A549 treated with CpdA at 1 μM for 4 hours (cell line): ENCODE measurements around the gene CHRNE. TPM values are rescaled to one million over a fixed set of nuclear protein-coding genes. Genes with fewer than 3 reads are reported as not detected.

Experiments
- total RNA-seq: library from RNA; stranded (reverse); fragments of 200-300 nt; extraction: Qiagen RNA extraction; gene quantifications from 5 replicates; pipeline ENCODE4 v1.2.3, GENCODE V29; 2022; ENCODE audit warnings: low read depth

The CHRNE gene
- total RNA-seq, result 0.06 to 0.17 TPM (median 0.13 TPM) in 4 of 5 replicates, not detected in the other

GRCh38 chr17:4903051-4903818 is at the start of gene CHRNE:
Gene CHRNE, minus strand, starts transcription at chr17:4903098. Its CDS starts 35 bp downstream, at chr17:4903063.

DNA sequence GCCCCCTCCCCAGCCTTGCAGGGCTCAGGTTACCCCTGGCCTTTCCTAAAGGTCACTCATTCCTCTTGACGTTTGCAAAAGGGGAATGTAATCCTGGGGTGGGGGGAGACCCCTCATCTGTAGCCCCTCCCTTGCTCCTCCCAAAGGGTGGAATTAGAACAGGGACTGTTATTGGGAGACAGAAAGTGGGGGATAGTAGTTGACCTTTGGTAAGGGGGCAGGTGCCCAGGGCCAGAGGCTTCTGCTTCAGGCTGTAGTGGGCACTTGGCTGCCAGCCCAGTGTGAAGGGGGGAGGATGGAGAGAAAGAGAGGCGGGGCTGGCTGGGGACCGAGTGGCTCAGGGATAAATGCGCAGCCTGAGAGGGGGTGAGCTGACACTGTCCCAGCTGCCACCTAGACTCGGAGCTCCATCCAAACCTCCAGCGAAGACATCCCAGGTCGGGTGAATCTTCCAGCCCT is 47.9 kb upstream of the CHRNE start, which contains the start of gene ENO3:
Gene ENO3, plus strand, starts transcription at position 374 of the 459 bp plus-strand sequence. CDS start 711 bp downstream, outside the sequence.

DNA sequence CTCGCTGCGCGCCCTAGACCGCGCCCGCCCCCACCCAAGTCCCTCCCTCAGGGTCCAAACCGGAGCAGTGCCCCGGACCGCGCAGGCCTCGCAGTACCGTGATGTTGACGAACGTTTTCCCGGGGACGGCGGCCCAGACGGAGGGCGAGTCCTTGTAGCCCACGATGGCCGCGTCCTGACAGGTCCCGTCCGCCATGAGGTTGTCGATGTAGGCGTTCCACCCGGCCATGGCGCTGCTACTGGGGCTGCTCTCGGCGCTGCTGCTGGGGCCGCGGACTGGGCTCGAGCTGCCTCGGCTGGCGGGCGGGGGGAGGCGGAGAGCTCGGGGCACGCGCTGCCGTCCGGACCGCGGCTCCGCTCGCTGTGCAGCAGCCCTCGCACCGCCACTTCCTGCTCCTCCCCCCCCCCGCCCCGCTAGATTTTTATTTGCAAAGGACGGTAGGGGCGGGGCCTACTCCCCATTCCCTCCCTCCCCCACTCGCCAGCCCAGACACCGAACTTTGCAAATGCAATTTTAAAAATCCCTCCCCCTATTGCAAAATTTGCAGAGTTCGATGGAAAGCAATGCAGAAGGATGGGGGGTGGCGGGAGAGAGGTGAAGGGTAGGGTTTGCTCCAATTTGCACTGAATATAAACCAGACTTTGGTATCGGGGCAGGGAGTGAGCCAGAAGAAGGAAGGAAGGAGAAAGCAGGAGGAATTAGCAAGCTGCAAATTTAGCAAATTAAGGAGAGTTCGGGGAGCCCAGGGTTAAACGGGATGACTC is 45.5 kb upstream of the CHRNE start, which contains the start of gene PFN1:
Gene PFN1, minus strand, starts transcription at position 365 of the 765 bp plus-strand sequence. Its CDS starts 136 bp downstream, at position 229.

DNA sequence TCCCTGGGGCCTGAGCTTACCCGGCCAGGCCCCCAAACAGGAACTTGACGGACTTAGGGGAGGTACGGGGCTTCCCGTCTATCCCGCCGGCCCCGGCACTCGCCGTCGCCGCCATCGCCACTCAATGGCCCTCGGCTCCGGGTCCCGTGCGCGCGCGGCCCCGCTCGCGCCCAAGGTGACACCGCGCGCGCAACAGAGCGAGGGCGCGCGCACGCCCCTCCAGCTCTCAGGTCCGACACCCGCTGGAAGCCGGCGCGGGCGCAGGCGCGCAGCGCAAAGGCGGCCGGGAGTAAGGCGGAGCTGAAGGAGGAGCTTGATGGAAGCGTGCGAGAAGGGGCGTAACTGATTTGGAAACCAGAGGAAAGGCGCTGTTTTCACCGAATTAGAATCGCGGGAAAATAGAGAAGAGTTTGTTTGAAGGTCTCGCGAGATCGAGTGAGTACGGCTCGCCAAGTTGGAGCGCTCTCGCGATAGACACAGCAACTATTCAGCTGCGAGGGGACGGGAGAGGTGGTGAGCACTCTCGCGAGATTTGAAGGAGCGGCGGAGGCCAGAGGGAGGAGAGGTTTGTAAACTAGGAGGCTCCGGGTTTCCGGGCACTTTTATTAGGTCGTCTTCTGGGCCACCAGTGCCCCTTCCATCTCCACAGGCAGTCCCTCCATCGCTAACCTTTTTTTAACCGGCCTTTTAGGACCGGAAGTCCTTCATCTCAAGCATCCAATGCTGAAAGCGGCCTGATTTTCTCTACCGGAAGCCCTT is 37.1 kb upstream of the CHRNE start, which contains the start of the genes RNF167 and SLC25A11:
Gene RNF167, plus strand, starts transcription at position 473 of the 759 bp plus-strand sequence. CDS start 642 bp downstream, outside the sequence.
Gene SLC25A11, minus strand, starts transcription at position 251 of the 759 bp plus-strand sequence. Its CDS starts 136 bp downstream, at position 115.

DNA sequence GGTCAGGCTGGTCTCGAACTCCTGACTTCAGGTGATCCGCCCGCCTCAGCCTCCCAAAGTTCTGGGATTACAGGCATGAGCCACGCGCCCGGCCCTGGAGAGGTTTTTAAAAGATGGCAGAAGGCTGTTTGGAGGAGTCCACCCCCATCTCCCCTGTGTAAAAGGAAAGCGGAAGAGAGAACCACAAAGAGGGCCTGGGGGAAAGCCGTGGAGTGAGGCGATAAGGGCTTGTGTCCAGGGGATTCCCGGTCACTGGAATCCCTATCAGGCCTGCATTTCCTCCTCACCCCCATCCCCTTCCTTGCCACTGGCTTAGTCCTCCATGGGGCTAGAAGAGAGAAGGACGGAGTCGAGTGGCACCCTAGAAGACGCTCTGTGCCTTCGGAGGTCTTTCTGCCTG is 29.1 kb upstream of the CHRNE start, which contains the start of gene GP1BA:
Gene GP1BA, plus strand, starts transcription at position 315 of the 400 bp plus-strand sequence. CDS start 328 bp downstream, outside the sequence.

GRCh38 chr17:4899341-4900230 is 3.3 kb downstream of the CHRNE start, which contains the start of gene C17orf107:
Gene C17orf107, plus strand, starts transcription at chr17:4899536. Its CDS starts 227 bp downstream, at chr17:4899763.

Other genes starting within 250 kb of the CHRNE start
- 69.8 to 79.6 TPM (median 75.3 TPM) in 5 replicates for gene PELP1, start 199.0 kb downstream of the CHRNE start, total RNA-seq
- gene ARRB2, start 192.5 kb downstream of the CHRNE start, total RNA-seq, result 52.6 to 70.1 TPM (median 59.6 TPM) in 5 replicates
- 42.2 to 45.1 TPM (median 43.9 TPM) in 5 replicates for gene MED11, start 171.7 kb downstream of the CHRNE start, total RNA-seq
- gene ZMYND15, start 163.3 kb downstream of the CHRNE start, total RNA-seq, result 0.28 to 1.0 TPM (median 0.46 TPM) in 5 replicates
- 16.1 to 21.4 TPM (median 18.9 TPM) in 5 replicates for gene CXCL16, start 163.2 kb downstream of the CHRNE start, total RNA-seq
- 0.48 to 0.91 TPM (median 0.65 TPM) in 5 replicates for gene TM4SF5, start 131.2 kb downstream of the CHRNE start, total RNA-seq
- 0.79 to 2.0 TPM (median 1.4 TPM) in 5 replicates for gene VMO1, start 116.7 kb downstream of the CHRNE start, total RNA-seq
- gene GLTPD2, start 114.1 kb downstream of the CHRNE start, total RNA-seq, result not detected in 5 replicates
- 459 to 524 TPM (median 508 TPM) in 5 replicates for gene PSMB6, start 106.9 kb downstream of the CHRNE start, total RNA-seq
- 18.8 to 28.4 TPM (median 23.5 TPM) in 5 replicates for gene PLD2, start 95.9 kb downstream of the CHRNE start, total RNA-seq
- 51.5 to 62.4 TPM (median 57.5 TPM) in 5 replicates for gene MINK1, start 69.8 kb downstream of the CHRNE start, total RNA-seq
- gene C17orf107, start 3.6 kb downstream of the CHRNE start, total RNA-seq, result 0.22 to 0.38 TPM (median 0.31 TPM) in 5 replicates
- 0.03 TPM in 1 of 5 replicates, not detected in the others for gene GP1BA, start 29.2 kb upstream of the CHRNE start, total RNA-seq
- 54.1 to 83.4 TPM (median 76.5 TPM) in 5 replicates for gene SLC25A11, start 36.9 kb upstream of the CHRNE start, total RNA-seq
- gene RNF167, start 37.2 kb upstream of the CHRNE start, total RNA-seq, result 96.0 to 144 TPM (median 124 TPM) in 5 replicates
- 2,321 to 2,833 TPM (median 2,776 TPM) in 5 replicates for gene PFN1, start 45.4 kb upstream of the CHRNE start, total RNA-seq
- gene ENO3, start 48.0 kb upstream of the CHRNE start, total RNA-seq, result 48.2 to 65.0 TPM (median 54.7 TPM) in 5 replicates
- gene SPAG7, start 64.7 kb upstream of the CHRNE start, total RNA-seq, result 75.7 to 100 TPM (median 76.7 TPM) in 5 replicates
- gene CAMTA2, start 84.6 kb upstream of the CHRNE start, total RNA-seq, result 30.5 to 43.3 TPM (median 32.4 TPM) in 5 replicates
- gene INCA1, start 94.4 kb upstream of the CHRNE start, total RNA-seq, result 1.0 to 1.6 TPM (median 1.3 TPM) in 5 replicates
- 101 to 112 TPM (median 103 TPM) in 5 replicates for gene KIF1C, start 94.9 kb upstream of the CHRNE start, total RNA-seq
- 0.34 to 1.0 TPM (median 0.72 TPM) in 5 replicates for gene SLC52A1, start 132.3 kb upstream of the CHRNE start, total RNA-seq
- 0.68 to 1.2 TPM (median 0.89 TPM) in 5 replicates for gene ZFP3, start 175.4 kb upstream of the CHRNE start, total RNA-seq
- 4.1 to 4.7 TPM (median 4.6 TPM) in 5 replicates for gene ZNF232, start 208.8 kb upstream of the CHRNE start, total RNA-seq
- 0.01 to 0.05 TPM (median 0.03 TPM) in 4 of 5 replicates, not detected in the other for gene USP6, start 212.9 kb upstream of the CHRNE start, total RNA-seq